Limb (tissue), 2 donors: ENCODE measurements around the gene FJX1.
"Not testable (repeated sequence)": the region's sequence is repeated elsewhere in the genome, so short reads cannot be mapped to it uniquely, and the experiment has no call there.

ENCODE experiments used
- DNase-seq, 2 donors: peaks; one replicate each; pipeline ENCODE4 v3.0.0-alpha.2; 2016; ENCODE audit errors: extremely low spot score in 2 of 2

FJX1 gene

DNA sequence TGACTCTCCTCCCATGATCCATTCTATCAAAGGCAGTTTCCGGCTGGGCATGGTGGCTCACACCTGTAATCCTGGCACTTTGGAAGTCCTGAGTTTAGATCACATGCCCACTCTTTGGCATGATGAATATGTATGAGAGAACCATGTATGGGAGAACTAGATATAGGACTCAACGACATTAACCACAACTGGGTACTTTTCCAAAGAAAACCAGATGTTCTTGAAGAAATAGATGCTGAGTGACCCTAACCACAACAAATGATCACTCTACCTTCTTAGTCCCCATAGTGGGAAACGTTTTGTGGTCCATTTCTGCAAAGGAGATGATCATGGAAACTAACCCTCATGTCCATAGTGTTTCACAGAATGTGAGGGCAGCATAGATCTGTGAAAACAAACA is 13.6 kb downstream of the FJX1 start:
- no peak for DNase-seq

DNA sequence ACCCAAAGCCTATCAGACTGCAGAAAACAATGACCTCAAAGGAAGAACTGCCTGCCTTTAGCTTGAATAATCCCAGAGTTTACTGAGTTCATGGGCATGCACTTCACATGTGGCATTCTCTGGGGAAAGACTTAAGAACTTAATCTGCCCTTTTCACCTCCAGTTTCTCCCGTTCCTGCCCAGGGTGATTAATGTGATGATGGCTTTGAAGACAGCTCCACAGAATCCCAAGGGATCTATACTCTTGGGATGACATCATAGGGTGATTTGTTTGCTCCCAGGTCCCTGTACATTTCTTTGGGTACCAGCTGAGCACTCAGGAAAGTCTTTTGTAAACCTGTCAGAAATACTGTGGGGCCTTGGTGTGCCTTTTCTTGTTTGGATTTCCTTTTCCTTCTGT is 14.0 kb downstream of the FJX1 start:
- no peak for DNase-seq

DNA sequence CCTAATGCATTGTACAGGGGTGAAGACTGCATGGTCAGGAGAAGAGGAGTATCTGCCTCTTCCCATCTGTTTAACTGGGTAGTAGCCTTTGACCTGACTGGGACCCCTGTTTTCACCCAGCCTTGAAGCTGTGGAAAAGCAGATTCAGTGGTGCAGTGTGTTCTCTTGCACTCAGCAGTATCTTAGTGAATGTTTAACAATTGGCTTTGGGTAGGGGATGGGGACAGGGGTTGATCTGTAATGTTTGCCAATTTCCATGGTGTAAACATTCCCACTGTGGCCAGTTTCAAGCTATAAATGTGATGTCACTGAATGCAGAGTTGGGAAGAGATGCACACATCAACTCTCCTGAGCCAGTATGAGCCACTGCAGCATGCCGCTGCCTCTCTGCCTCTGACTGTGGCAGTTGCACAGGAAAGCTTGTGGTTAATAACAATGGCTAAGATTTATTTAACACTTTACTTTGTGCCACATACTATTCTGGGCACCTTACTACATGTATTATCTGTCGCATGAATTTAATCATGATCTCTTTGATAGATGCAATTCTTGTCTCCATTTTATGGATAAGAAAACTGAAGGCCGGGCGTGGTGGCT is 15.7 kb downstream of the FJX1 start:
- no peak for DNase-seq

DNA sequence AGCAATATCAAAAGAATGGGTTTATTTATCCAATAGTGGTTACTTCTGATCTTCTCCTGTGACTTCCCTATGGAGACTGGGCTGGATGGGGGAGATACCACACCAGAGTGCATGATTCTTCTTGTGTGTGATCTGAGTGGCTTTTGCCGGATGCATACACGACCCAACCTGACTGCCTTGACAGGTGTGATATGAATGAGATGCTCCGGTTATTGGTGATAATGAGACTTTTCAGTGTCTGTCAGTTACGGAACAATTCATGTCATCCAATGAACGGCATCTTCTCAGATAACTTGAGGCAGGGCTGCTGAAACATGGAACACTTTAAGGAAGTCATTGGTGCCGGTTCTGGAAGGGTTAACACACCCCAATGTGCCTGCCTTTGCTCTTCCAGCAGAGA is 17.7 kb downstream of the FJX1 start:
- no peak for DNase-seq

DNA sequence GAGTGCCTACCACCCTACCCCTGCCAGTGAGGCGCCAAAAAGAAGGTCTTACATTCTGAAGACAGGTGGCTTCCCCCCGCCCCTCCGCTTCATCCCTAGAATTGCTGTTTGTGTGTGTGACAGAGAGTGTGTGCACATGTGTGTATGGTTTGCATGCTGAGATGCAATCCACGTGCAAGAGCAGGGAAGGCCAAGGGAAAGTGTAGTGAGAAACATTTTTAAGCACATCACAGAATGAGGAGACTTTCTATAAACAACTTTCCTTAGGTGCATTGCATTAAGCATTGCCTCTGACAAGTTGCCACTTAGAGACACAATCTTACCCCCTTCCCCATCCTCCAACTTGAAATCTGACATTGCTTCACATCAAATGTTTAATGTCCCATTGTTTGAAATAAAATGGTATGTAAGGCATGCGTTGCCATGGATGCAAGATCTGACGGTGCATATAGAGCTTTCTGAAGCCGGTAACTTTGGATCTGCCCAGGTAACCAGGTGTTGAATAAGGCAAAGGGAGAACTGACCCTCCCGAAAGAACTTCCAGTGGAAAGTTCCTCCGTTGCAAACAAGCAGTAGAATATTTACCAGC is 21.4 kb downstream of the FJX1 start:
- no peak for DNase-seq

DNA sequence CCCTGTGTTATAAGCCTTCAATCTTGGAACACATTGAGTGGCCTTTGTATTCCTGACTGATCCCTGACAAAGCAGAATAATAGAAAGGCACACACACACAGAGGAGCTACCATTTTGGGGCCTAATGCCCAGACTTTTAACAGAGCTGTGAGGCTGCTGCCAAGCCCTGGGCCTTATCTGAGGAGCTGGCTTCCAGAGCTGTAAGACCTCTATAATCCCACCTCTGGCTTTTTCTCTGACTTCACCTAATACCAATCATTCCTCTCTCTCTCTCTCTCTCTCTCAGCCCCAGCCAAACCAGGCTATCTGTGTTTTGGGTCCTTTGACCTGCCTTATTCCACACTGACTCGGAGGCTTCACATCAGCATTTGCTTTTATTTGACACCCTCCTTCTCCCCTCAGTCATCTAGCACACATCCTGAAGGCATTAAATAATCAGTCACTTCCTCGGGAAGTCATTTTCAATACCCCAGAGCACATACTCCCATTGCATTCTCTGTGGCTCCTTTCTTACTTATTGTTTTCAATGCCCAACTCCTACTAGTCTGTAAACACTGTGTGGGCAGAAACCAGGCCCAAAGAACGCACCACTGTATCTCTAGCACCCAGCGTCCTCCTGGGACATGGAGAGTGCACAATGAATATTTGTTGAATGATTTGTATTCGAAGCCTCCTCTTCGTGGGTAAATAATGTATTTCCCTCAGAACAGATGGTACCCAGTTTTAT is 23.1 kb downstream of the FJX1 start:
- DNase-seq: no peak

DNA sequence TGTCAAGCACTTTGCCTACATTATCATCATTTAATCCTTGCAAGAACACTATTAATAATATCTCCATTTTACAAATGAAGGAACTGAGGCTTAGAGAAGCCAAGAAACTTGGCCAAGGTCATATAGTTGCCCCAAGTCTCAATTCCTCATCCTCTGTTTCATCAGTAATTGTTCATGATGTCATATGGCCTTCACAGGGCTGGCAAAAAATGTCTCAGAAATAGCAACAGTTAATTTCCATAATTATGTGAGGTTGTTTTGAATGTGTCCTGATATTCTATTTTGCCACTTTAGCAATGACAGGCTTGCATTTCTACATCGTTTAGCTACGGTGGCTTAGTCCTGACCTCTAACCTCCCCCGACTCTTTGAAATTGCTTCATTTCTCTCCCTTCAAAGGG is 23.7 kb downstream of the FJX1 start:
- DNase-seq: no peak

DNA sequence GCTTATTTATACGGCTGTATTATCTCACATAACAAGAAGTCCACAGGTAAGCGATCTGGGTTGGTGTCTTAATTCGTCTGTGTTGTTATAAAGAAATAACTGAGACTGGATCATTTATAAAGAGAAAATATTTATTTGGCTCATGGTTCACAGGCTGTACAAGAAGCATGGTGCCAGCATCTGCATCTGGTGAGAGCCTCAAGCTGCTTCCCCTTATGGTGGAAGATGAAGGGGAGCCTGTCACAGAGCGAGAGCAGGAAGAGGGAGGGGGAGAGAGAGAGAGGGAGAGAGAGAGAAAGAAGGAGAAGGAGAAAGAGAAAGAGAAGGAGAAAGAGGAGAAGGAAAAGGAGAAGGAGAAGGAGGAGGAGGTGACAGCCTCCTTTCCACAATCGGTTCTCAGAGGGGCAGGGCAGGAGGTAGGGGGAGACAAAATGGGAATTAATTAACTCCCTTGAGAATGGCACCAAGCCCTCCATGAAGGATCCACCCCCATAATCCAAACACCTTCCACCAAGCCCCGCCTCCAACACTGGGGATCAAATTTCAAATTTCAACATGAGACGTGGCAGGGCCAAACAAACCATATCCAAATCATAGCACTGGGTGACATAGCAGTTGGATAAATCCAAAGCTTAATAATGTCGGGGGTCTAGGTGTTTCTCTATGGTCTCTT is 29.3 kb downstream of the FJX1 start:
- DNase-seq: no peak

DNA sequence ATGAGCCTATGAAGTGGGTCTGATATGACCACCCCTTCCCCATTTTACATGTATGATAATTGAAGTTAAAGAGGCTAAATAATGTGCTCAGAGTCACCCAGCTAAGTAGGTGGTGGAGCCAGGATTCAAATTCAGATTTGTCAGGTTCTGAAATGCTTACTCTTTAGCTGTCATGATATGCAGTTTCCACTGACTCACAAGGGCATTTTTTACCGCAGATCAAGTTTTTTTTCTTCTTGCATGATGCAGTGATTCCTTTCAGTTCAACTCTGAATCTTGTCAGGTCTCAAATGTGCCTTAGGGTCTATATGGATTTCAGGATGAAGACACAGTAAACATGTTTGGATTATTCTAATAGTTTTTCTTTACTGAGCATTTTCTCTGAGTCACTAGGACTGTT is 31.7 kb downstream of the FJX1 start:
- DNase-seq: no peak

DNA sequence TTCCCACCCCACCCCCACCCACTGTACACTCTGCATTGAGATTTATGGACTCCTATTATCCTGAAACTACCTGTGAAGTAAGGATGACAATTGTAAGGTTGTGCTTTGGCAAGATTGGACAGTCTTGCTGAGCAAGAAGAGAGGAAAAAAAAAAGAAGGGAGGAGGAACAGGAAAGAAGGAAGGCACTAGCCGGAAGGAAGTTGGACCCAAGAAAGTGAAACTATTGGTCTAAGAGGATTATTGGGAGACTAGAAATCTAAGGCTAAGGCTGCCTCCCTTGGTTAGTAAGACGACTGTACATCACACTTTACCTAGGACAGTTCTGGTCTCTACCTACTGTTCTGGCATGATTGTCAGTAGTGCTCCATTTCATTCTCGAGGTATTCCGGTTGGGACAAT is 32.2 kb downstream of the FJX1 start:
- no peak for DNase-seq

DNA sequence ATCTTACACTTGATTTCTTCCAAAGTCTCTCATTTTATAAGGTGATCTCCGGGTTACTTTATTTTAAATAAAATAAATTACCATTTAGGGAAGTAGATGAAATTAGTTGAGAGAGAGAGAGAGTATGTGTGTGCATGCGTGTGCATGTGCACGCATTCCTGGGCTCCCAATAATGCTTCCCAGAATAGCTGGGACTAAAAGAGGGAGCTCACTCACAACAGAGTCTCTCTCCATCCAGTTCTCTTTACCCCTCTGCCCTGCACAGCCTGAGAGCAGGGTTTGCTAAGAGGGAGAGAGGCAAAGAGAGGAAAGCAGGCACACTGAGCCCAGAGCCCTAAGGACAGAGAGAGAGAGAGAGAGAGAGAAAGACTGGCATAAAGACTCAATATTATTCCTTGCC is 33.0 kb downstream of the FJX1 start:
- DNase-seq: no peak

DNA sequence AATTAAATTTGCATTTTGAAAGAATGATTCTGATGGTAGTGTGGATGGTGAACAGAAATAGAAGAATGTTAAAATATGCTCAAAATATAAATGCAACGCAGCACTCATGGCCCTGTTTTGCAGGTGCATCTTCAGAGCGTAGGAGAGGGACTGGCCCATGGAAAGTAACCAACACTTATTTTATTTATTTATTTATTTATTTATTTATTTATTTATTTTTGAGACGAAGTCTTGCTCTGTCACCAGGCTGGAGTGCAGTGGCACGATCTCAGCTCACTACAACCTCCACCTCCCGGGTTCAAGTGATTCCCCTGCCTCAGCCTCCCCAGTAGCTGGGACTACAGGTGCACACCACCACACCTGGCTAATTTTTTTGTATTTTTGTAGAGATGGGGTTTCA is 34.5 kb downstream of the FJX1 start:
- DNase-seq: not testable (repeated sequence)

DNA sequence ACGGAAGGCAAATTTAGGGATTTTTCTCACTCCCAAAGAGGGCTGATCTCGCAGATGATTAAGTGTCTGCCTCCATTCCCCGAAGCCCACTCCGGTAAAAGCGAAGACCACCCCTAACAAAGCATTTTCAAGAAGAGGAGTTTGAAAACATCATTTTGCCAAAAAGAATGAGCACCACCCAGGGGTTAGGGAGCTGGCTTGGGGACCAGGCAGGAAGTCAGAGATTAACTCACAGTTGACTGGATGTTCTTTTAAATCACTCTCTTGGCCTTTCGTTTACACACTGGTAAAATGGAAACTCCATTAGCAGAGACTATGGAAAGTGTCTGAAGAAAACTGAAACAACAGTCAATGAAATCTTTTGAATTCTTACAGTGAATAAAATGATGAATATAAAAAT is 36.5 kb downstream of the FJX1 start:
- DNase-seq: no peak

DNA sequence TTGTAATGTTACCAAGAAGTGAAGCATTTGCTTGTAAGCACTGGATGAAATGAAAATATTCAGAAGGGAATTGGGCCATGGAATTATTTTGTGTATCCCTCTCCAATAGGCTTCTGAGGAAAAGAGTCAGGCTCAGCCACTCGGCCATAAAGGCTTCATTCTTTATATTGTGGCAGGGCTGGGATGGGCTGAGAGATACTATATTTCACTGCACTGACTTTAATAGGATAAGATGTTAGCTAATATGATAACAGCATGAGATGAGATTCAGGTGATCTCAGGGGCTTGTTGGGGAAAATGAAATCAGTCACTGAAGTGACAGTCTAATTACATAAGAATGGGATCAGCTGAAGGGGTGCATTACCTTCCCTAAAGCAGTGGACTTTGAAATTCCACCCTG is 37.0 kb downstream of the FJX1 start:
- DNase-seq: no peak

DNA sequence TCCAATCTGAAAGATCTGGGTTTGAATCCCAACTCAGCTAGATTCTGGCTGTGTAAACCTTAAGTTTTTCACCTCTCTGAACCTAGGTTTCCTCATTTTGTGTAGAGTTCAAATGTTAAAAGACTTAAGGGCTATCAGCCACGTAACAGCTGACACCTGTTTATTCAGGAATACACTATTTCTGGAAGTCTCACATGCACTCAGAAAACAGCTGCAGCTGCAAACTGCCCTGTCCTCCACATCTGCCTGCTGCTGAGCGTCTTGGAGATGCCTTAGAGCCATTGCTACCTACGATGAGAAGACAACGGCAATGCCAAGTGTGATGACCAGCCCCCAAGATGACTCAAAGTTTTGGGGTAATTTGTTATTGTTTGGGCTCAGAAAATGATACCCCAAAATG is 37.6 kb downstream of the FJX1 start:
- no peak for DNase-seq

DNA sequence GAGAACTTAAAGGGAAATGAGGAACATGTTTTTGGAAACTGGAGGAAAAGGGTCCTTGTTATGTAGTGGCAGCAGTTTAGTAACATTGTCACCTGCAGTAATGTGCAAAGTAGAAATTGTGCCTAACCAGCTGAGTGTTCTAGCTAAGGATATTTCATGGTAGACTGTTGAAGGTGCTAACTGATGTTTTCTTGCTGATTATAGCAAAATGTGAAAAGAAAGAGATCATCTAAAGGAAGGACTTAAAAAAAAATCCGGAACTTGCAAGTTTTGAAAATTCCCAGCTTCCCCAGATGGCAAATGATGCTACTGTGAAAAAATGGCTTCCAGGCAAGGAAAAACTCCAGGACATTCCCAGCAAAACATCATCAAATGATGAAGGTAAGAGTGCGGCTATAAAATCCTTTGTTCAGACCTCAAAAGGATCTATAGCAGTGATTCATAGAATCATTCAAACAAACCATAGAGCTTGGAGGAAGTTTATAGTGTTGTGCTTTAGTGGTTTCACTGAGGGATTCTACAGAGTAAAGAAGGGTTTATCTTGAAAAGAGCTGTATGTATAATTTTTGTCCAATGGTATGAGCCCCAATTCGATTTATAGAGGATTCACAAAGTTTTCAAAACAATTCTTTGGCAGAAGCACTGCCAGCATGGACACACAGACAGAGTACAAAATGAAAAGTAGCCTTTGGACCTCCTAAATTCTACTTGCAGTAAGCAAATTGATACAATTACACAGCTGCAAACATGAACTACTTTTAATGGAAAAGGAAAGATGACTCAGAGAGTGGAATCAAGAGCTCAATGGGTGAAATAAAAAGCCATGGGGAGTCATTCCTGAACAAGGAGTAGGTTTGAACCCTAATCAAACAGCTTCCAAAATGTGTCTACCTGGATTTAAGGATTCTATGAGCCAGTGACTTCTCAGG is 40.0 kb downstream of the FJX1 start:
- DNase-seq: no peak

DNA sequence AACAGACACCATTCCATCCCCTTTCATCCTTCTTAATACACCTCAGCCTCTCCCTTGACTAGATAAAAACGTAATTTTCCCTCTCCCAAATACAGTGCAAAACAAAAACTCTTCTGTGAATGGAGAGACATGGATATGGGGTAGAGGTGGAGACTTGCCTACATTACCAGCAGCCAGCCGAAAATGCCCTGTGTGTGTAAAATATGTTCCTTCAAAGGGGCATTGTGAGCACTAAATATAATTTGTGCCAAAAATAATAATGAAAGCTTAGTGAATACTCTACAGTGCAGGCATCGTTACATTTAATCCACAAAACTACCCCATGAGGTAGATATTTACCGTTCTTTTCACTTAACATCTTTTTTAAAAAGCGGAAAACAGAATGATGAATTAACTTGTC is 43.3 kb downstream of the FJX1 start:
- DNase-seq: no peak

DNA sequence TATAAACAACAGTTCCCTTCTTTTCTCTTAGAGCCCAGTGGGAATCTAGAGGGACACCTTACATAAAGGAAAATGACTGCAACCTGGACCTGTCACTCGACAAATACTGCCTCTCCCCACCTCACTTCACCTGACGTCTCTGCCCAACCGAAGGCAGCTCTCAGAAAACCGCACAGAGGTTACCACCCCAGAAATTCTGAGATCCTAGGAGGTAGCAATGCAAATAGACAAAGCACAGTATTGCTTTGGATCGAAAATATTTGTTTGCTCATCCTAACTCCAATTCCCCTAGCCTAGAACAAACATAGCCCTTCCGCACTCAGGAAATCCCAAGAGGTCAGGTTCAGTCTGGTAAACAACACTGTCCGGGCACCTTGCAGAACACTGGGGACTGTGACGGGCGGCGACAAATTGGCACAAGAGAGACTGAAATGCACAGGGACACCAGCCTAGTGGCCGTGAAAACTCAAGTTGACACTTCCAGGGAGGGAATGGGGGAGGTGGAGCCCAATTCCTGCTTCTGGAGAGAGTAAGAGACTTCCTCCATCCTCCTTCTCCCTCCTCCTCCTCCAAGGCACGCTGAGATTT is 43.9 kb downstream of the FJX1 start:
- DNase-seq: no peak

DNA sequence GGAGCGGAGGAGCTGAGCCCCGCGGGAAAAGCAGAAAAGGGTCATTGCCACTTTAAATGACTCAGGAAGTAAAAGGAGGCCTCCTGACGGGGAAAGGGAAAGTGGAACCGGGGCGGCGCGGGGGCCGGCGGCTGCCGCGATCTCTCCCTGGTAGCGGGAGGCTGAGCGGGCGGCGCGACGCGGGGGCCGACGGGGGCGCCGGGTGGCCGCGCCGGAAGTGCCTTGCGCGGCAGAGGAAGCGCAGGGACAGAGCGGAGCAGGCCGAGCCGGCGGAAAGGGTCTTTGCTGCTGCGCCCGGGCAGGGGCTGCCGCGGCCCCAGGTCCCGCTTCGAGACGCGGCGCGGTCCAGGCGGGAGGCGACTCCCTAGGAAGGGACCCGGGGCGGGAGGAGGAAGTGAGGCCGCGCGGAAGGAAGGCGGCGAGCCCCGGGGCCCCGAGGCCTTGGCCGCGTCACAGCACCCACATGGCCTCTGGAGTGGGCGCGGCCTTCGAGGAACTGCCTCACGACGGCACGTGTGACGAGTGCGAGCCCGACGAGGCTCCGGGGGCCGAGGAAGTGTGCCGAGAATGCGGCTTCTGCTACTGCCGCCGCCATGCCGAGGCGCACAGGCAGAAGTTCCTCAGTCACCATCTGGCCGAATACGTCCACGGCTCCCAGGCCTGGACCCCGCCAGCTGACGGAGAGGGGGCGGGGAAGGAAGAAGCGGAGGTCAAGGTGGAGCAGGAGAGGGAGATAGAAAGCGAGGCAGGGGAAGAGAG is 44.6 kb downstream of the FJX1 start, which contains the start of gene TRIM44:
TRIM44 (plus strand) TSS at position 127 of the 759 bp plus-strand sequence; CDS start at position 464, 337 bp downstream.
- DNase-seq: peak; percentile 83 to 90

DNA sequence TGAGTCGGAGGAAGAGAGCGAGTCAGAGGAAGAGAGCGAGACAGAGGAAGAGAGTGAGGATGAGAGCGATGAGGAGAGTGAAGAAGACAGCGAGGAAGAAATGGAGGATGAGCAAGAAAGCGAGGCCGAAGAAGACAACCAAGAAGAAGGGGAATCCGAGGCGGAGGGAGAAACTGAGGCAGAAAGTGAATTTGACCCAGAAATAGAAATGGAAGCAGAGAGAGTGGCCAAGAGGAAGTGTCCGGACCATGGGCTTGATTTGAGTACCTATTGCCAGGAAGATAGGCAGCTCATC is 45.1 kb downstream of the FJX1 start:
- DNase-seq: no peak
